HEK293T (cell line): Measurements from ENCODE around the gene SNRPA1.

Experiments used
- CTCF ChIA-PET: fragments of 350-600 bp; formaldehyde crosslinking; extraction: SDS; loops from one replicate; lab custom pipeline; 2021; ENCODE audit warnings: antibody characterized with exemption, inconsistent platforms; lab: Yijun Ruan, JAX
- POLR2A ChIA-PET: fragments of 350-600 bp; formaldehyde crosslinking; extraction: SDS; loops from one replicate; lab custom pipeline; 2020; ENCODE audit warnings: antibody characterized with exemption, inconsistent platforms; lab: Yijun Ruan, JAX
- DNase-seq: peaks from one replicate; pipeline ENCODE4 v3.0.0; 2012; ENCODE audit warnings: mixed read lengths; ENCODE audit errors: extremely low spot score
- ARNT ChIP-seq: fragments of 450-650 bp; IDR thresholded peaks from 2 replicates; pipeline ENCODE4 v1.6.1; 2017; ENCODE audit warnings: mild to moderate bottlenecking
- BHLHE40 ChIP-seq: fragments of 450-650 bp; IDR thresholded peaks from 2 replicates; pipeline ENCODE4 v1.6.1; 2016; ENCODE audit warnings: mild to moderate bottlenecking, moderate library complexity, borderline replicate concordance
- CTBP1 ChIP-seq: fragments of 450-650 bp; IDR thresholded peaks from 2 replicates; pipeline ENCODE4 v1.6.1; 2016; ENCODE audit warnings: borderline replicate concordance
- ELF4 ChIP-seq: fragments of 450-650 bp; IDR thresholded peaks from 2 replicates; pipeline ENCODE4 v1.6.1; 2017; ENCODE audit warnings: antibody characterized with exemption
- FOXA1 ChIP-seq: fragments of 450-650 bp; IDR thresholded peaks from 2 replicates; pipeline ENCODE4 v1.6.1; 2016; ENCODE audit warnings: mild to moderate bottlenecking
- FOXK2 ChIP-seq: fragments of 450-650 bp; IDR thresholded peaks from 2 replicates; pipeline ENCODE4 v1.6.1; 2016; ENCODE audit warnings: mild to moderate bottlenecking
- FOXM1 ChIP-seq: fragments of 450-650 bp; IDR thresholded peaks from 2 replicates; pipeline ENCODE4 v1.6.1; 2017; ENCODE audit warnings: mild to moderate bottlenecking, borderline replicate concordance
- HDGF ChIP-seq: fragments of 450-650 bp; IDR thresholded peaks from 2 replicates; pipeline ENCODE4 v1.6.1; 2017; ENCODE audit warnings: antibody characterized with exemption, borderline replicate concordance
- L3MBTL2 ChIP-seq: fragments of 450-650 bp; conservative IDR thresholded peaks from 2 replicates; pipeline ENCODE4 v1.6.1; 2016; ENCODE audit warnings: mild to moderate bottlenecking
- LEF1 ChIP-seq: fragments of 450-650 bp; IDR thresholded peaks from 2 replicates; pipeline ENCODE4 v1.6.1; 2017; ENCODE audit warnings: mild to moderate bottlenecking, borderline replicate concordance
- NFRKB ChIP-seq: fragments of 450-650 bp; IDR thresholded peaks from 2 replicates; pipeline ENCODE4 v1.6.1; 2016; ENCODE audit warnings: mild to moderate bottlenecking, moderate library complexity
- PKNOX1 ChIP-seq: fragments of 450-650 bp; IDR thresholded peaks from 2 replicates; pipeline ENCODE4 v1.6.1; 2016
- SP1 ChIP-seq: fragments of 450-650 bp; IDR thresholded peaks from 2 replicates; pipeline ENCODE4 v1.6.1; 2017
- SUZ12 ChIP-seq: fragments of 450-650 bp; IDR thresholded peaks from 2 replicates; pipeline ENCODE4 v1.6.1; 2016; ENCODE audit warnings: mild to moderate bottlenecking
- TARDBP ChIP-seq: fragments of 450-650 bp; IDR thresholded peaks from 2 replicates; pipeline ENCODE4 v1.6.1; 2016
- ZNF384 ChIP-seq: fragments of 450-650 bp; IDR thresholded peaks from 2 replicates; pipeline ENCODE4 v1.6.1; 2016

The SNRPA1 gene

DNA sequence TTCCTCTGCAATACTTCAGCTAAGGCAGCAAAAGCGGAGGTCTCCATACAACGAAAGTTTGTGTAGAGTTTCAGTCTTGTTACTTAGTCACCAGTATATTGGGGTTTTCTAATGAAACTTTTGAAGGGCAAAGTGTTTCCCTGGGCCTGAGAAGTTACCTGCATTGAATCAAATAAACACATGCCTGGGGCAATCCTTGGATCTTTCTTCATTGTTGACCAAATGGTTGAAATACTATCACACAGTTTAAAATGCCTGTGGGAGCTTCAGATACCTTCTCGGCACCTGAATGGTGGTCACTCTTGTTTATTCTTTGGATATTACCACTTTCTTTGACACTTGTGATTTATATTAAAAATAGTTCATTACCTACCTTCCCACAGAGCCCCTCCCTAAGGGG is 42.2 kb downstream of the SNRPA1 start:
- TF ChIP-seq LEF1 = no peak
- no peak for TF ChIP-seq CTBP1
- no peak for TF ChIP-seq BHLHE40
- no peak for TF ChIP-seq HDGF
- no peak for TF ChIP-seq L3MBTL2
- no peak for TF ChIP-seq NFRKB
- TF ChIP-seq TARDBP = no peak
- TF ChIP-seq ZNF384 = no peak
- TF ChIP-seq SUZ12 = no peak
- TF ChIP-seq PKNOX1 = no peak
- TF ChIP-seq FOXA1 = no peak
- TF ChIP-seq ARNT = no peak
- TF ChIP-seq FOXK2 = no peak
- no peak for TF ChIP-seq ELF4
- no peak for TF ChIP-seq SP1
- no peak for TF ChIP-seq FOXM1
- ChIA-PET POLR2A (interaction anchor here (1.1 to 1.7 kb wide), 2 partner anchors 237 to 245 kb away, joined by 4 read pairs; no protein-coding TSS in a partner anchor), CTCF (interaction anchor here (0.6 to 1.5 kb wide), 2 partner anchors 244 to 323 kb away, joined by 3 to 12 read pairs; no protein-coding TSS in a partner anchor)
- DNase-seq = no peak

DNA sequence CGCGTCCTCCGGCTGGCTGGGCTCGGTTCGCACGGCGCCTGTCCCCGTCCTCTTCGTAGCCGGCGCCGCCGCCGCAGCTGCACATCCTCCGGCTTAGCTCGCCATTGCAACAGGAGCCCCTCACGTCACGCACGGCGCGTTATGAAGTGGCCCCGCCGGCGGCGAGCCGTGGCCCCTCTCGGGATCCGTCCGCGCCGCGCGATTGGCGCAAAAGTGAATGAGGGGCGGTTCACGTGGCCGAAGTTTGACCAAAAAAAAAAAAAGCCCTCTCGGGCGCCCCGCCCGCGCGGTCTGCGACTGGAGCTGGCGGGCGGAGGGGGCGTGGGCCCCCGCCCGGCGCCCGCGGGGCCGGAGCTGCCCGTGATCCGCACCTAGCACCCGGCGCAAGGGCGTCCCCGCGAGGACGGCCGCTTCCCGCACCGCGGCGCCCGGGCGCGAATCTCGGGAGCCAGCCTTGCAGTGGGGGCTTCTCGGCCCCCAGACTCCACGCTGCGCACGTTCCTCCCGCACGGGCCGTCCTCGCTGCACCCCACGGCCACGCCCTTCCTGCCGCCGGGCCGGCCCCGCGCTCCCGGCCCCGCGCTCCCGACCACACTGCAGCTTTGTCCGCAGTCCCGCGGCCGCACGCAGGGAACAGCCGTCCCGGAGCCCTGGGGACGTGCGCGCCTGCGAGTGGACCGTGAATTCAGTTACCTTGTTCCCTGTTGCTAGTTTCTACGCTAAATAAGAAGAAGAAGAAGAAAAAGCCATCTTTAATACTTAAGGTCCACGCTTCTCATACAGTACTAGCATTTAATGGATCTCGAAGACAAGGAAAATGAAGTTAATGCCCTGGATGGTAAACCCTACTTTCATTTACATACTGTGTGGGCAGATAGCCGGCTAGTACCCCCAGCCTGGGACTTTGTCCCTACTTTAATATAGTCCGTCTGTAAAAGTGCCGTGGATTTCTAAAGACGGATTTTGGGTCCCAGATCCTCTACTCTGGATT is 42.9 kb downstream of the SNRPA1 start, which contains the start of gene CHSY1:
TSS of gene CHSY1 (minus strand) at position 219 of the 991 bp plus-strand sequence. CDS start 592 bp downstream, outside the sequence.
- ChIA-PET CTCF (interaction anchor here (0.6 to 1.5 kb wide), 3 partner anchors 243 to 902 kb away, joined by 3 to 12 read pairs (median 3); no protein-coding TSS in a partner anchor), POLR2A (interaction anchor here (0.6 to 1.7 kb wide), 9 partner anchors 12 to 244 kb away, joined by 3 to 4 read pairs (median 3); no protein-coding TSS in a partner anchor)
- TF ChIP-seq LEF1 (peak; percentile 37), L3MBTL2 (peak; percentile 48), TARDBP (no peak), ZNF384 (peak; percentile 86), ARNT (no peak), FOXM1 (peak; percentile 50; the same call in 1 of the 2 replicates), NFRKB (no peak)
- DNase-seq = peak; percentile 75

DNA sequence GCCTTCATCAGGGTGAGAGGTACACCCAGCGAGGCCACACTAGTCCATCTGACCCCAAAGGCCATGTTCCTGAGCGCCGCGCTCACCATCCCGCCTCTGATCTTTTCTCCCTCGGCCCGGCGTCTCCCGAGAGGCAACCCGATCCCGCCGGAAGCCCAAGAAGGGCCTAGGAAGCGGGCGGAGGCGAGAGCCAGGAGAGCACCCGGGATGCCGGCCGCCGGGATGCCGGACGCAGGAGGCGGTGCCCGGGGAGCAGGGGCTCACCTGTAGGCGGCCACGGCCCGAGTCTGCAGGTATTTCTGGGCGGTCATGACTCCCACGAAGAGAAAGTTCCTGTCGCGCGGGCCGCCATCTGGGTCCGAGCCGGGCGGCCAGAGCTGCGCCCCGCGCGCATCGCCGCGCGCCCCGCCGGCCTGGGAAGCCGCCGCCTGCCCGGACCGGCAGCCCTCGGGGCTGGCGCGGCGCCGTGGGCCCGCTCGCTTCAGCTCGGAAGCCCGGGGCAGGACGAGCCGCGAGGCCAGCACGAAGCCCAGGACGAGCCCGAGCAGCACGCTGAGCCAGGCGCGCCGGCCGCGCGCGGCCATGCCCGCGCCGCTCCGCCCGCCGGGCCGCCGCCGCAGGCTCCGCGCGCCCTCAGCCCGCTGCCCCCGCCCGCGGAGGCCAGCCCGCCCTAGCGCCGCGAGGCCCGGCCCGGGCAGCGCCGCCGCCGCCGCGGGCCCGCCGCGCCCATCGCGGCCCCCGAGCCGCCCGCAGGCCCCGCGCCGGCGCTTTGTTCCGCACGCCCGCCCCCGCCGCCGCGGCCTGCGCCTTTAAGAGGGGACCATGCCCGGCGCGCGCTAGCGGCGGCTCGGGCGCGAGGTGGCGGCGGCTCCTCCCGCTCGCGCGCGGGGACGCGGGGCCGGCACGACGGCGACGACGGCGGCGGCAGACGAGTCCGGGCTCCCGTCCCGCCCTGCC is 43.9 kb downstream of the SNRPA1 start:
- ChIA-PET CTCF (interaction anchor here (1.5 kb wide), 1 partner anchor 242 kb away, joined by 12 read pairs; no protein-coding TSS in a partner anchor), POLR2A (interaction anchor here (0.8 to 1.3 kb wide), 7 partner anchors 11 to 242 kb away, joined by 3 to 5 read pairs (median 4); no protein-coding TSS in a partner anchor)
- TF ChIP-seq NFRKB (no peak), ARNT (peak; percentile 41; the same call in 1 of the 2 replicates), FOXA1 (no peak), TARDBP (no peak), HDGF (no peak), ELF4 (no peak), SUZ12 (no peak)
- DNase-seq = peak; percentile 64

DNA sequence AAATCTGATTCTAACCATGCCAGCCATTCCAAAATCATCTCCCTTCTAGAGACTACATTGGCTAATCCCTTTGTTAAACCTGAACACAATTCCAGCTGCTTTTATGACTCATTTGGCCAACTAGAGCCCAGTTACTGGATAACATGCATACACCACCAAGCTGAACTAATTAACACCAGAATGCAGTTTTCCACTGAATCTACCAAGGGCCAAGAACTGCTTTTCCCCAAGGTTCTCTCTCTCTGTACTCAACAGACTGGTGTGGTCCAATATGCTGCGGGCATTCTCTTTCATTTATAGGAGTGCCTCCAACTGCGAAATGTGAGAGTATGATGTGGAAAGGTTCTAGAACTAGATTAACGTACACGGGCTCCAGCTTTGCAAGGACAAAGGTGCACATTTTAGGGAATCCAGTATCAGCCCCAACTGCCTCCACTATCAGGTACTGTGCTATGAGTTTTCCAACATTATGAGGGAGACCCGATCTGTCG is 44.7 kb downstream of the SNRPA1 start:
- TF ChIP-seq FOXM1 (no peak), NFRKB (no peak), ZNF384 (no peak), LEF1 (no peak), PKNOX1 (no peak), HDGF (no peak)
- POLR2A ChIA-PET = interaction anchor here (1.3 kb wide), 1 partner anchor 10 kb away, joined by 5 read pairs; no protein-coding TSS in a partner anchor
- CTCF ChIA-PET = no interaction called here
- no peak for DNase-seq

GRCh38 chr15:101248274-101248673 is 46.8 kb downstream of the SNRPA1 start:
- ChIA-PET CTCF (interaction anchor here (0.6 to 1.5 kb wide), 2 partner anchors 240 to 254 kb away, joined by 3 to 4 read pairs; no protein-coding TSS in a partner anchor), POLR2A (interaction anchor here (1.6 kb wide), 1 partner anchor 26 kb away, joined by 4 read pairs; no protein-coding TSS in a partner anchor)
- no peak for TF ChIP-seq FOXA1
- TF ChIP-seq HDGF = no peak
- no peak for TF ChIP-seq LEF1
- TF ChIP-seq SP1 = no peak
- no peak for TF ChIP-seq FOXK2
- no peak for DNase-seq
